Measurements from ENCODE around the gene WASF3. TPM values are rescaled to one million over a fixed set of nuclear protein-coding genes. Genes with fewer than 3 reads are reported as not detected.

WASF3 gene
- total RNA-seq, 4 donors from 2014 or later = 5.7 to 11.4 (median 7.2) TPM

- Histone ChIP-seq H3K9me3 (no peaks in the 10 kb centered on the region), H3K27me3 (no peaks in the 10 kb centered on the region), H3K27ac (no peak overlapping the region), H3K4me3 (no peak overlapping the region), H3K4me1 (no peaks in the 10 kb centered on the region), H3K36me3 (no peaks in the 10 kb centered on the region)
- WGBS = 74% methylated on average over 2 of the region's 2 CpGs
- no peak for TF ChIP-seq EP300 (IDR thresholded peaks at IDR 0.05)
- TF ChIP-seq POLR2AphosphoS5 (IDR thresholded peaks at IDR 0.05) = no peak
- no peak for TF ChIP-seq CTCF (IDR thresholded peaks at IDR 0.05)
- TF ChIP-seq POLR2A (IDR thresholded peaks at IDR 0.05) = no peak
- no peak for DNase-seq (ENCODE audit: low spot score in 2 of 2)
These were observed 30.7 kb upstream of the WASF3 start for GRCh38 chr13:26526702-26527216.

GRCh38 chr13:26528527-26528926 is 29.0 kb upstream of the WASF3 start:
- Histone ChIP-seq H3K27me3 (no peaks in the 10 kb centered on the region), H3K27ac (no peak overlapping the region), H3K4me3 (no peak overlapping the region), H3K9me3 (no peaks in the 10 kb centered on the region), H3K36me3 (no peaks in the 10 kb centered on the region), H3K4me1 (no peaks in the 10 kb centered on the region)
- no peak for DNase-seq (ENCODE audit: low spot score in 2 of 2)
- WGBS = 29% methylated on average over 1 of the region's 1 CpG
- TF ChIP-seq EP300 (IDR thresholded peaks at IDR 0.05) = no peak
- no peak for TF ChIP-seq POLR2A (IDR thresholded peaks at IDR 0.05)
- TF ChIP-seq CTCF (IDR thresholded peaks at IDR 0.05) = no peak
- no peak for TF ChIP-seq POLR2AphosphoS5 (IDR thresholded peaks at IDR 0.05)

GRCh38 chr13:26529441-26529840 is 28.0 kb upstream of the WASF3 start:
- Histone ChIP-seq H3K27ac (no peak overlapping the region), H3K4me3 (no peak overlapping the region), H3K36me3 (no peaks in the 10 kb centered on the region), H3K9me3 (no peaks in the 10 kb centered on the region), H3K27me3 (no peaks in the 10 kb centered on the region), H3K4me1 (no peaks in the 10 kb centered on the region)
- 39% methylated on average over 6 of the region's 6 CpGs for WGBS
- no peak for DNase-seq (ENCODE audit: low spot score in 2 of 2)
- TF ChIP-seq POLR2A (IDR thresholded peaks at IDR 0.05) (no peak), EP300 (IDR thresholded peaks at IDR 0.05) (no peak)

GRCh38 chr13:26531742-26532141 is 25.7 kb upstream of the WASF3 start:
- H3K27ac ChIP-seq = no peak overlapping the region
- 67% methylated on average over 3 of the region's 3 CpGs for WGBS
- TF ChIP-seq POLR2AphosphoS5 (IDR thresholded peaks at IDR 0.05) (no peak), EP300 (IDR thresholded peaks at IDR 0.05) (no peak), POLR2A (IDR thresholded peaks at IDR 0.05) (no peak), CTCF (IDR thresholded peaks at IDR 0.05) (no peak)

GRCh38 chr13:26534036-26534726 is 23.3 kb upstream of the WASF3 start:
- no peaks in the 10 kb centered on the region for H3K27me3 ChIP-seq
- no peaks in the 10 kb centered on the region for H3K9me3 ChIP-seq
- 87% methylated on average over 9 of the region's 9 CpGs for WGBS
- TF ChIP-seq CTCF (IDR thresholded peaks at IDR 0.05) (no peak), EP300 (IDR thresholded peaks at IDR 0.05) (no peak), POLR2AphosphoS5 (IDR thresholded peaks at IDR 0.05) (no peak), POLR2A (IDR thresholded peaks at IDR 0.05) (no peak)
- no peak overlapping the region for H3K27ac ChIP-seq
- H3K4me3 ChIP-seq = no peak overlapping the region
- no peak for DNase-seq (ENCODE audit: low spot score in 2 of 2)
- H3K4me1 ChIP-seq = peaks cover 3% of the 10 kb centered on the region
- no peaks in the 10 kb centered on the region for H3K36me3 ChIP-seq

More at GRCh38 chr13:26531742-26532141, 25.7 kb upstream of the WASF3 start:
- no peak for DNase-seq (ENCODE audit: low spot score in 2 of 2)
- Histone ChIP-seq H3K4me1 (no peaks in the 10 kb centered on the region), H3K4me3 (no peak overlapping the region), H3K36me3 (no peaks in the 10 kb centered on the region), H3K9me3 (no peaks in the 10 kb centered on the region), H3K27me3 (no peaks in the 10 kb centered on the region)
